K562 (cell line): ENCODE measurements around the gene DDX46. TPM values are rescaled to one million over a fixed set of nuclear protein-coding genes. Genes with fewer than 3 reads are reported as not detected.

Experiments used
- E2F6 ChIP-seq, 2 experiments: IDR thresholded peaks; 2 replicates each; pipeline ENCODE4 v1.6.1; 2011; ENCODE audit warnings: borderline replicate concordance in 1 of 2, control low read depth in 1 of 2, low read depth in 1 of 2, low read length in 1 of 2, mild to moderate bottlenecking in 1 of 2, mixed read lengths in 1 of 2, moderate library complexity in 1 of 2; ENCODE audit not compliant: insufficient read depth in 1 of 2, insufficient read length in 1 of 2, poor library complexity in 1 of 2, severe bottlenecking in 1 of 2; ENCODE audit errors: extremely low read depth in 1 of 2
- FUS ChIP-seq: fragments of 200-400 bp; formaldehyde crosslinking; optimal IDR thresholded peaks from 2 replicates; pipeline ENCODE3; 2017; ENCODE audit warnings: low read depth, low read length
- HBP1 ChIP-seq: fragments of 450-650 bp; formaldehyde crosslinking; IDR thresholded peaks from 2 replicates; pipeline ENCODE4 v1.4.0; 2022; ENCODE audit warnings: missing genetic modification characterization
- HNRNPLL ChIP-seq: fragments of 200-400 bp; formaldehyde crosslinking; IDR thresholded peaks from 2 replicates; pipeline ENCODE4 v1.6.1; 2017; ENCODE audit warnings: low read length, low read depth, mild to moderate bottlenecking; ENCODE audit not compliant: poor library complexity, severe bottlenecking
- HNRNPUL1 ChIP-seq: fragments of 200-400 bp; formaldehyde crosslinking; IDR thresholded peaks from 2 replicates; pipeline ENCODE4 v1.6.1; 2017; ENCODE audit warnings: low read length
- LARP7 ChIP-seq: fragments of 450-650 bp; IDR thresholded peaks from 2 replicates; pipeline ENCODE4 v1.6.1; 2016
- MAZ ChIP-seq, 2 experiments: fragments of 450-650 bp in 1 of 2; sonication (generic) in 1 of 2; formaldehyde crosslinking; IDR thresholded peaks in 1 of 2; conservative IDR thresholded peaks in 1 of 2; 2 replicates each; pipeline versions ENCODE4 v1.4.0 to v1.5.0; 2020; ENCODE audit warnings: mild to moderate bottlenecking in 1 of 2, missing genetic modification reagents in 1 of 2
- PRDM10 ChIP-seq: fragments of 450-650 bp; IDR thresholded peaks from 2 replicates; pipeline ENCODE4 v1.6.1; 2018; ENCODE audit not compliant: partially characterized antibody
- RBM17 ChIP-seq: fragments of 200-400 bp; formaldehyde crosslinking; IDR thresholded peaks from 2 replicates; pipeline ENCODE4 v1.6.1; 2017; ENCODE audit warnings: low read depth, mild to moderate bottlenecking, low read length, borderline replicate concordance
- RBM34 ChIP-seq: fragments of 200-400 bp; formaldehyde crosslinking; IDR thresholded peaks from 2 replicates; pipeline ENCODE4 v1.6.1; 2018; ENCODE audit warnings: low read length, borderline replicate concordance; ENCODE audit not compliant: insufficient read depth
- RHOXF2B ChIP-seq: fragments of 250-450 bp; sonication (Bioruptor Pico); conservative IDR thresholded peaks from 2 replicates; pipeline ENCODE4 v1.5.1; 2021
- SAFB ChIP-seq: fragments of 200-400 bp; formaldehyde crosslinking; IDR thresholded peaks from 2 replicates; pipeline ENCODE4 v1.6.1; 2017; ENCODE audit warnings: low read depth, low read length, borderline replicate concordance
- SAP30 ChIP-seq: fragments of 200-600 bp; sonication (generic); IDR thresholded peaks from 2 replicates; pipeline ENCODE4 v1.6.1; 2012; ENCODE audit warnings: borderline replicate concordance, low read depth, mild to moderate bottlenecking, moderate library complexity, low read length, control low read depth, inconsistent platforms; ENCODE audit not compliant: insufficient read depth, poor library complexity, severe bottlenecking
- SIRT6 ChIP-seq: IDR thresholded peaks from one replicate; pipeline ENCODE4 v1.6.1; 2012; ENCODE audit warnings: low read depth, mild to moderate bottlenecking, control low read depth, inconsistent platforms, low read length, moderate library complexity
- SPI1 ChIP-seq: IDR thresholded peaks from 2 replicates; pipeline ENCODE4 v1.6.1; 2011; ENCODE audit warnings: low read depth, low read length, control low read depth, borderline replicate concordance
- TBL1XR1 ChIP-seq, 2 experiments: IDR thresholded peaks; 2 replicates each; pipeline ENCODE4 v1.6.1; 2012; ENCODE audit warnings: improper control_type of control experiment in 2 of 2, low read length in 2 of 2, mild to moderate bottlenecking in 1 of 2
- ZNF589 ChIP-seq: fragments of 200-800 bp; sonication (Bioruptor generic); IDR thresholded peaks from 2 replicates; pipeline ENCODE4 v1.6.1; 2016; ENCODE audit warnings: low read depth, missing genetic modification characterization, missing compliant biosample characterization
- ZNF655 ChIP-seq: fragments of 250-450 bp; sonication (Bioruptor Pico); IDR thresholded peaks from 2 replicates; pipeline ENCODE4 v1.5.0; 2021
- polyA plus RNA-seq, 8 experiments: library from polyadenylated mRNA; depleted of rRNA in 4 of 8; stranded (reverse) in 5 of 8; unstranded in 3 of 8; fragments of >200 nt; fragmentation: Nextera tagmentation in 2 of 8; fragmentation: Illumina TruSeq in 1 of 8; extraction: Ambion mirVana in 2 of 8; extraction: Trizol in 1 of 8; gene quantifications; 2 replicates each; pipeline versions ENCODE4 v1.2.1 to v1.2.3, GENCODE V29; 2011 to 2014; ENCODE audit warnings: inconsistent platforms in 1 of 8, missing spikeins in 1 of 8
- total RNA-seq, 7 experiments: library from RNA; depleted of rRNA in 6 of 7; stranded (reverse); fragments of >200 nt in 6 of 7; fragmentation: Illumina TruSeq in 2 of 7; extraction: Trizol in 2 of 7; gene quantifications; 2 replicates each; pipeline versions ENCODE4 v1.2.1 to v1.2.3, GENCODE V29; 2011 to 2021; ENCODE audit warnings: low replicate concordance in 1 of 7

DDX46 gene
- total and polyA plus RNA-seq, 9 of the 15 experiments (the other 6 are each of a cell fraction or from before 2014, with no cell fraction given), result 26.2 to 99.0 (median 76.4) TPM

- TF ChIP-seq SAFB (peak; percentile 94), ZNF589 (peak; percentile 88; the same call in 1 of the 2 replicates), SIRT6 (no peak), TBL1XR1 (IDR thresholded peaks at IDR 0.05; ENCODE audit: low read length in 2 of 2) (peak in 1 of 2 experiments; percentile 25; a peak in 1 of 4 replicates), ZNF655 (CRISPR knock-in tag) (no peak), RBM17 (no peak), HNRNPUL1 (no peak), E2F6 (IDR thresholded peaks at IDR 0.05; ENCODE audit: borderline replicate concordance in 1 of 2, extremely low read depth in 1 of 2, insufficient read depth in 1 of 2, insufficient read length in 1 of 2, low read depth in 1 of 2, low read length in 1 of 2, poor library complexity in 1 of 2, severe bottlenecking in 1 of 2) (peak; percentile 99), SAP30 (peak; percentile 9), RBM34 (0 out of 2 replicates have a peak, but pooled peaks have one; percentile 39), PRDM10 (no peak), FUS (peak; percentile 92), HBP1 (no peak), SPI1 (0 out of 2 replicates have a peak, but pooled peaks have one; percentile 33), LARP7 (no peak), HNRNPLL (peak; percentile 57), MAZ (CRISPR knock-in tag; conservative IDR thresholded peaks at IDR 0.05 in 1 of 2, IDR thresholded peaks at IDR 0.05 in 1 of 2) (peak; percentile 65 to 84; a peak in 3 of 4 replicates), RHOXF2B (CRISPR knock-in tag) (no peak)
Measured at GRCh38 chr5:134845852-134846640, 87.5 kb downstream of the DDX46 start, which contains the start of gene C5orf24 (continued).
